HG03571 (cell line): Measurements from ENCODE around the gene AKT2.

Experiments
- ATAC-seq: cut with Tn5 transposase; IDR thresholded peaks from one replicate; pipeline ENCODE4 v1.9.1; 2021; ENCODE audit not compliant: unreplicated experiment

AKT2 gene

DNA sequence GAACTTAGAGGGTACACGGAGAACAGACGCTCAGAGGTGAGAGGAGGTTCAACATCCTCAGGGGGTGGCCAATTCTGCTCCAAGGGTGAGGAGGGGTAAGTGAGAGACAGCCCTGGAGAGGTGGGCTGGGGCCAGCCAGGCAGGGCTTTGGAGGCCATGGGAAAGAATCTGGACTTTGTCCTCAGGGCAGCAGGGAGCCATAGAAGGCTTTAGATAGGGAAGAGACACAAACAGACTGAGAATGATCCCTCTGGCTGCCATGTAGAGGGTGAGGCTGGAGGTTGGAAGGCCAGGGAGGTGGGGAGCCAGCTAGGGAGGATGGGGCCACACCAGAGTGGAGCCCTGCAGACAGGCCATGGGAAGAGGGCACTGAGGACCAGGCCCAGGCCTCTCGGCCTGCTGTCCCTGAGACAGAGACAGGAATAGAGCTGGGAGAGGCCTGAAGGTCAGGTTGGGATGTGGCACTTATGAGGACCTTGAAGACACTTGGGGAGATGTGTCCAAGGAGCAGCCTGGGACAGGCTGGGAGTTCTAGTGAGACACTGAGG, 29.5 kb downstream of the AKT2 start:
- no peak for ATAC-seq

DNA sequence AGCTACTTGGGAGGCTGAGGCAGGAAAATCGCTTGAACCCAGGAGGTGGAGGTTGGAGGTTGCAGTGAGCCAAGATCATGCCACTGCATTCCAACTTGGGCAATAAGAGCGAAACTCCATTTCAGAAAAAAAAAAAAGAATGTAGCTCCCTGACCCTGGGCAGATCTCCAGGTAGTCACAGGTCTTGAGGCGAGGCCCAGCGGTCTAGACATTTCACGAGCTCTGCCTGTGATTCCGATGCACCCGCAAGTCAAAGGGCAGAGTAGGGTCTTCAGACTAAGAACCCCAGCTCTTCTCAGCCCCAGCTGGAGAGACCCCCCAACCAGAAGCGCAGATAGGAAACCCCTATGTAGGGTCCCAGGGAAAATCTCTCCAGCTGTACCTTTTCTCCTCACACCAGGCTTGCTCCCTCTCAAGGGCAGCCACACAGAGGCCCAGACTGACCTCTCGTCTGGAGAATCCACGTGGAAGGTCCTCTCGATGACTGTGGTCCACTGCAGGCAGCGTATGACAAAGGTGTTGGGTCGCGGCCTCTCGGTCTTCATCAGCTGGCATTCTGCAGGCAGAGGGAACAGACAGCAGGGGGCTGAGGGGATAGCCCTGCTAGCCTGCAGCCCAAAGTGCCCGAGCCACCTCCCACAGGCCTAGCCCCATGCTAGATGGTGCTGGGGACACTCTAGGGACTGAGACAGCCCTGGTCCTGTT, 30.3 kb downstream of the AKT2 start:
- ATAC-seq: no peak

DNA sequence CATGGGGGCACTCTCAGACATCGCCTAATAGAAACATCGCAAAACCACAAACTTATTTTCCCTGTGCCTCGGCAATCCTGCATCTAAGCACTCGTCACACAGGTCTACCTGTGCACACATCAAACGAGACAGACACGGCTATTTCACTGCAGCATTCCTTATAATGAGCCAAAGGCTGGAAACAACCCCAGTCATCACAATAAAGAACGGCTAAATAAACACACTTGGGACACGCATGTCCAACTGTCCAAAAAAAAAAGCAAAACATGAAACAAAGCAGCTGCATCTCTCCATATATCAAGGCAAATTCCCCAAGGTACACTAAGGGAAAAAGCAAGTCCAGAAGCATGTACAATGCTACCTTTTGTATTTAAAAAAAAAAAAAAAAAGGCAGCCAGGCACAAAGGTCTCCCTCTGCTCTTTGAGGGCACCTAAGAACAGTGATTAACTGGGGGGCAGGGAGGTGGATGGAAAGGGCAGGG, 31.5 kb downstream of the AKT2 start:
- ATAC-seq: no peak

DNA sequence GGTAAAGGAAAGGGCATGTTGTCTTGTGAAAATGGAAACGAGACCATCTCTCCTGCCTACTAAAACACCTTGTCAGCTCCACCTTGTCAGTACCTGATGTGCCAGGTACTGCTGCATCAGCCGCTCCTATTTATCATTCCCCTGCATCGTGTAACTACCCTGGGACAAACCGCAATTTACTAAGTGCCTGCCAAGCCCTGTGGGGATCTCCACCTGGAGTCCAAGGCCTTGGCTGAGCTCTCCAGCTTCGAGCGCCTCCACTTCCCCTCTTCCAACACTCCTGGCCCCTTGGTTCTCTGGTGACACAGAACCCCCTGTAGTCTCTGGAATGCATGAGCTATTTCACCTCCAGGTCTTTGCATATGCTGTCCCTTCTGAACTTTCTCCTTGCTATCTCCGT, 32.8 kb downstream of the AKT2 start:
- no peak for ATAC-seq

DNA sequence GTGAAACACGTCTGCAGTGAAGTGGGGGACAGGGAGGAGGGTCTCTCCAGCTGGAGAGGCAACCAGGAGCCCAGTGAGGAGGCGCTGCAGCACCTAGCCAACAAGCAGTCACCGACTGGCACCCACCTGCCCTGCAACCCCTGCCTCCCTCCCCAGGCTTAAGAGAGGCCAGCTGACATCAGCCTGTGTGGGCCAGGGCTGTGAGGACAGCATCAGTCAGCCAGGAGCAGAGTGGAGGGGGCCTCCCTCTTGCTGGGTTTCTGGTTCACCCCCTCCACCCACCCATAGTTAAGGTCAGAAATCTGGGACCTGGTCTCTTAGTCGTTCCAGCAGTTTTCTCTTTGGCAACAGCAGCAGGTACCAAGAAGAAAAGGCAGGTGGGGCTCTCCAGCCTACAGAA, 33.2 kb downstream of the AKT2 start:
- ATAC-seq: no peak

DNA sequence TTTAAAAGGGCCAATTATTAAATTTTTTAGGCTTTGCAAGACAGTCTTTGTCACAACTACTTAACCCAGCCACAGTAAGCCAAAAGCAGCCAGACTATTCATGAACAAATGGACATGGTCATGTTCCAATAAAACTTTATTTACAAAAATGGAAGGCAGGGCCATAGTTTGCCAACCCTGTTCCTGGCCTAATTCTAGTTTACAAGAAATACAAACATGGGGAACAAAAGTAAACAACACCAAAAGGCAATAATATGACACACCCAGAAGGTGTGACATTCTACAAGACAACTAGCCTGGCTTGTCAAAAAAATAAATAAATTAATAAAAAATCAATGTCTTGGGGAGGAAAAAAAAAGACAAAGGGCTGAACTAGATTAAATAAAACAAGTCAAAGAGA, 33.9 kb downstream of the AKT2 start:
- no peak for ATAC-seq

DNA sequence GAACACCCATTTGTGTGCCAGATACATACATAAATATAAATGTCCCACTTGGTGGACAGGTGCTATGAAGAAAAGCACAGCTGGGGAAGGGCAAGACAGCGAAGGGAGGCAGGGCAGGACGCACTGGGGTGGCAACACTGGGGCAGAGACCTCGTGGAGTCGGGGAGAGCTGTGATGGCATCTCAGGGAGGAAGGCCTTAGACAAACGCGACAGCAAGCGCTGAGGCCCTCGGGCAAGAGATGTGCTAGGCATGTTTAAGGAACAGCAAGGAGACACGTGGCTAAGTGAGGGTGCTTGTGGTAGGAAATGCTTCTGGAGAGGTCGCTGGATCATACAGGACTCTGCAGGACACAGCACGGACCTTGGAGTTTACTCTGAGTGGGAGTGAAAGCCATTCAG, 35.4 kb downstream of the AKT2 start:
- no peak for ATAC-seq

DNA sequence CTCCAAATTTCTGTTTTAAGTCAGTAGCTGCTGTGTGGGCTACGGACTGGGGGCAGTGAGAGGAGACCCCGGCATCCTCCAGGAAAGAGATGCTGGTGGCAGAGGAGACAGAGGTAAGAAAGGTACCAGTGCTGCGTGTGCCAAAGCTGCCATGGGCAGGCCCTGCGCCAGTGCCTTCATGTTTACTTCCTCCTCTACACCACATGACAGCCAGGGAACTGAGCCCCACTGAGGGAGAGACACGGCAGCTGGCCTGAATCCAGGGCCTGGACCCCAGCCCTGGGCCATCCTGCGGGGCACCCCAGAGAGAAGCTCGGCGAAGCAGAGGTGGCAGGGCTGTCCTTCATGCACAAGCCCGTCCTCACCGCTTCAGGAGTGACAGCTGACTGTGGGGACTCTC, 35.9 kb downstream of the AKT2 start:
- ATAC-seq: no peak

DNA sequence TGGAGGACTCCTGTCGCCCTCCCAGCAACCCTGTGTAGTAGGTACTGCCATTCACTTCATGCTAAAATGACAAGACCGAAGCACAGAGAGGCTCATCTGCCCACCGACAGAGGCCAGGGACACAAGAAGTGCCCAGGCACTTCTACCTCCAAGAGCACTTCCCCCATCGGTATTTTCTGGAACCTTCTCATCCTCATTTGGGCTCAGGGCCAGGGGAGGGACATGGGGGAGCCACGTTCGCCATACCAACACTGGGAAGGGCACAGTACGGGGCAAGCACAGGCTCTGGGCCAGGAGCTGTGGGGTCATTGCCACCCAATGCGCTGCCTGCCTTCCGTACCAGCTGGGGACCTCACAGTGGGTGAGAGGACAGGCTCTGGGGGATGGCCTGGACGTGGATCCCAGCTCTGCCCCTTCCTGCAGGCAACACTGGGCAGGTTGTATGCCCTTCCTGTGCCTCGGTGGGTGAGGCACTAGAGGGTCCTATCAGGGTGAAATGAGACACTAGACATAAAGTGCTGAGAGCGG, 37.3 kb downstream of the AKT2 start:
- ATAC-seq: no peak

DNA sequence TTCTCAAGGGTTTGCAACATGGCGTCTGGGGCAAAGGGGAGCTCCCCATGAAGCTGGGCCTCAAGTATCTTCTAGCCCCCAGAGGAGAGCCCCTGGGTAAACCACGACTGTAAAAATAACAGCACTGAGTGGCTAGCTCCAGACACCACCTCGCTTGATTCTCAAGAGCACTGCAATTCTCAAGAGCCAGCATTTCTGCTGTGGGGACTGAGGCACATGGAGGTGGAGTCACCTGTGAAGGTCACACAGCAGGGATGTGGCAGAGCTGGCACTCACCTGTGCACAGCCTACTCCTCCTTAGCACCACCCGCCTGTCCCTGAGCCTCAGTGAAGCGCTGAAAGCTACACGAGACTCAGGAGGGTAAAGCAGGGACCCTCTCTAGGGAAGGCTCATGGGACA, 38.0 kb downstream of the AKT2 start:
- ATAC-seq: no peak

DNA sequence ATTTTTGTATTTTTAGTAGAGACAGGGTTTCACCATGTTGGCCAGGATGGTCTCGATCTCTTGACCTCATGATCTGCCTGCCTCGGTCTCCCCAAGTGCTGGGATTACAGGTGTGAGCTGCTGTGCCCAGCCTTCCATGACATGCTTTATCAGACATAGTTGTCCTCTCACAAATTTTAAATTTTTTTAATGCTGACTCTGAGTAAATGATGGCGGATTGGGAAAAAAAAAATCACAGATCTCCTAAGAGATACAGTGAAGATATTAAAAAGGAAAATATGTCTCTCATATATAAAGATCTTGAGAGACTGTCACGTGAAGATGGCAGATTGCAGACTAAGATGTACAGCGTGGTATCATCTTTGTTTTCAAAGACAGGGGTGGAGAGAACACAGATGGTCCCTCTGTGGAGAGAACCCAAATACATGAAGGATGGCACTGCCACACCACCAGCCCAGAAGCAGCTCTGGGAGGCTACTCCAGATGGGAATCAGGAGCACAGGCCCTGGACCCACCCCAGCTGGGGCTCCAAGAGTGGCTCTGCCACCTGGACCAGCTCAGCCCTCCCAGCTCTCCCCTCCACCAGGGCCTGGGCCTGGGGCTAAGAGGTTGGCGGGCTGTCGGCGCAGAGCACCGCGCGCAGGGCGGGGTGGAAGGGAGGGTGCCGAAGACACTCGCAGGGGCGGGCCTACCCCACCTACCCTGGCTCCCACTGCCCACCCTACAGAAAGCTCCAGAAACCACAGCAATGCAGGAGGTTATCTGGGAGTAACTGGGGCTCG, 38.7 kb downstream of the AKT2 start:
- no peak for ATAC-seq

DNA sequence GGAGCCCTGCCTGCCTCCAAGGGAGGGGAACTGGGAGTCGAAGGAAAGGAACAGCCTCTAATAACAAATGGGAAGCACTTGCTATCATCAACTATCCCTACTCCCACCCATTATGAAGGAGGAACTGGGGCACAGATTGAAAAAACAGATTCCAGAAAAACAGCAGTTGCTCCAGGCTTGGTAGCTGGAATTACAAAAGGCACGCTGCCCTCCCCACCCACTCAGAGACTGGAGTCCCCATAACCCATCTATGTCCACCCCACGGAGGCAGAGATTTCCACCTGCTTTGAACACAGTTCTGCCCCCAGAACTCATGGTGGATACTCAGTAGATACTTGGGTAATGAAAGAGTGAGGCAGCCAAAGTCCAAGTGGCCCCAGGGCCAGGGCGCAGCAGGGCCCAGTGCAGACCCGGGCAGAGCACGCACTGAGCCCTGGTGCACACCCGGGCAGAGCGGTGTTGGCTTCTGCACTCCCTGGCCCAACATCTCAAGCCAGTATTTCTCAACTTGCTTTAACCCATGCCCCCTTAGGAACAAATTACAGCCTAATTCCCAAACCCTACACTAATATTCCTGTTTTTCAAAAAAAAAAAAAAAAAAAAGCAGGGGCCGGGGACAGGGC, 39.5 kb downstream of the AKT2 start:
- ATAC-seq: no peak

DNA sequence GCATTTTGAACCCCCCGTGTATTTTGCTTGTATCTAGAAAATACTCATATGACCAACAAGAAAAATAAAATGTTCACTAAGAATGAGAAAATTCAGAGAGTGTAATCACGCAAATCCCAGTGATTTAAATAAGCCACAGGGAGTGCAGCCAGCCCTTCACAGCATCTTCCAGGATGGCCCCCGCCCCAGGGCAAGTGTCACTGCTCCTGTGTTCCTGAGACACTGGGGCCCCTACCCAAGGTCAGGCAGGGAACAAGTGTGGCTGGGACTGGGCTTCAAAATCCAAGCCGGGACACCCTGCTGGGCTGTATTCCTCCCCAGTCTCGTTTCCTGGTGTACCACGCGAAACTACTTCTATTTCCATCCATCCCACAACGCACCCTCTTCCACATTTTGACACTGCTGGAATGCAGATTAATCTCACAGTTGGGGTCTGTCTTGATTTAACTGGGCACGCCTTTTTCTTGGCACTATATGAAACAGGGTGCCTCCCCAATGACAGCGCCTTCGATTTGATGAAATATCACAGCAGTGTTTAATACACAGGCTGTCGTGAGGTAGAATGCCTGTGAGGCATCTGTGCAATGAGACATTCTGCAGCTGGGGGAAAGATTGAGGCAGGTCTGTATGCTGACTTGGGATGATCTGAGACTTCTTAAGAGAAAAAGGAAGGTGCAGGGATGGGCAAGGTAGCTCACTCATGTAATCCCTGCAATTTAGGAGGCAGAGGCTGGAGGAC, 40.4 kb downstream of the AKT2 start:
- ATAC-seq: no peak

DNA sequence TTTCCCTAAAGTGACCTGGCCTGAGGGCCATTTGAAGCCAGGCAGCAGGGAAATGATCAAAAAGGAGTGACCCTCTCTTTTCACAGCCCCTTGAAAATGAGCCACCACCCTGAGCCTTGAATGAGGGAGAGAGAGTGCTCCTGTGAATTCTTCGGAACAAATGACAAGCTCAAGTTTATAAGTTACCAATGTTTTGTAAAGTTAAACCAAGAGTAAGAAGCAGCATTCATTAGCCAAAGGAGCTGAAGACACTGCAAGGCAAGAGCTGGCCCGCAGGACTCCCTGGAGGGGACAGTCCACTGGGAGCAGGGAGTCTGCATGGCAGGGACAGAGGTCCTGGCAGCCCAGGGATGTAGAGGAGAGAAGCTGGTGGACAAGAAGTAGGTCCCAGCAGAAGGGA, 42.0 kb downstream of the AKT2 start:
- ATAC-seq: no peak

DNA sequence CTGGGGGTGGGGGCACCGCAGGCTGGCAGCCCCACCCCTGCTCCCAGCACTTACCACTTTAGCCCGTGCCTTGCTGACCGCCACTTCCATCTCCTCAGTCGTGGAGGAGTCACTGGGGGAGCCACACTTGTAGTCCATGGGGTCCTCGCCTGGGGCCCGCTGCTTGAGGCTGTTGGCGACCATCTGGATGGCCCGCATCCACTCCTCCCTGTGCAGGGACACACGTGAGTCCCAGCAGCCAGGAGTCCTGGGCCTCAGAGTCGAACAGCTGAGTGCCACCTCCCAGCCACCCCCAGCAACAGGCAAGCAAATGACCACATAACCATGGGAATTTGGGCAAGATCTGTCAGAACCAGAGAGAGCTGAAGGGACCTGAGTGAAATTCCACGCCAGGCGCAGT, 42.7 kb downstream of the AKT2 start:
- ATAC-seq: no peak

DNA sequence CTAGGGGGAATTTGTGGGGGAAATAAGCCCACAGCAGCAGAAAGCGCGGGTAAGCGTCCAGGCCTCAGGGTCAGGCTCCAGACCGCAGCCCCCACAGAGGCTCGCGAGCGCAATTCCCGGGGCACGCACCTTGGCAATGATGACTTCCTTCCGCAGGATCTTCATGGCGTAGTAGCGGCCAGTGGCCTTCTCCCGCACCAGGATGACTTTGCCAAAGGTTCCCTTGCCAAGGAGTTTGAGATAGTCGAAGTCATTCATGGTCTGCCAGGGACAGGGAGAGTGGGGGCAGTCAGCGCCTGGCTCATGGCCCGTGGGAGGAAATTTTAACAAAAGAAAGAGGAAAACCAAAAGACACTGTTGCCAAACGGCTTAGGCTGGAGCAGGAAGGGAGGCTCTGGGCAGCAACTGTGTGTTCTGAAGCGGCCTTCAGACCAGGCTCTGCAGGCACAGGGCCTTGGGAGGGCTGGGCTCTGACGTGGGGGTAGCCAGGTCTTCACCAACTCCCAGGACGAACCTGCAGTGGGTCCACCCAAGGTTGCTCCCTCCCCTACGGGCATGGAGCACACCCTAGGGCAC, 43.2 kb downstream of the AKT2 start:
- ATAC-seq: no peak

DNA sequence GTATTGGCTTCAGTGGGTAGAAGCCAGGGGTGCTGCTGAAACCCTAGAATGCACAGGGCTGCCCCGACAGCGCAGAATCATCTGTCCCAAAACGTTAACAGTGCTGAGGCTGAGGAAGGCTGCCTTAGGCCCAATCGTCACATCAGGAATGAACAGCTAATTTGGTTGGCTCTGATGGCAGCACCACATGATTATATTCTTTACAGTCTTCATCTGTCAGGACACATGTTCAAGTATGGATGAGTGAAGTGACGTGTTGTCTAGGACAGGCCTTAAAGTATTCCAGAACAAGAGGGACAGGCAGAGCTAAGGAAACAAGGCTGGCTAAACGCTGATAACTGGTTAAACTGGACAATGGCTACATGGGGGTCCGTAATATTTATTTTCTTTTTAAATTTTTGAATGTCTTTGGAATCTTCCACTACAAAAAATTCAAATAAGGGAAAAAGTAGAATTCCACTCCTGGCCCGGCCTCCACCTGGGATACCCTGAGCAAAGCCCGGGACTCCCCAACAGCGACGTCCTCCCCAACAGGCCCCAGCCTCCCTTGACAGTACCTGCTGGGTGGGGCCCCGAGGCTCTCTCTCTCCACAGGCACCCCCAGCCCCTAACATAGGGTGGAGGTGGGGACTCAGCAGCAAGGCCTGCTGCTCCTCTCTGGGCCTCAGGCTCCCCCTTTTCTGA, 43.9 kb downstream of the AKT2 start:
- no peak for ATAC-seq

DNA sequence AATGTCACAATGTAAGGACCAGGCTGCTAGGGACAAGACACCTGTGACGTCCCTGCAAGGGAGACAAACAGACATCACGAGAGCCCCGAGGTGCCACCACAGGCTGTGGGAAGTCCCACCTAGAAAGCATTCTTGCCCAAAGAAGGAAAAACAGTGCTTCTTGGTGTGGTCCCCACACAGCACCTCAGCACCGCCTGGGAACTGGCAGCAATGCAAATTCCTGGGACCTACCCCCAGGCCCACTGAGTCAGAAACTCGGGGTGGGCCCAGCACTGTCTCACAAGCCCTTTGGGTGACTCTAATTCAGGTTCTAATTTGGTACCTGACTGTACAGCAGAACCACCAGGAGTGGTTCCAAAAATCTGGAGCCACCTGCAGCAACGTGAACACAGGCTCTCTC, 44.8 kb downstream of the AKT2 start:
- ATAC-seq: no peak

DNA sequence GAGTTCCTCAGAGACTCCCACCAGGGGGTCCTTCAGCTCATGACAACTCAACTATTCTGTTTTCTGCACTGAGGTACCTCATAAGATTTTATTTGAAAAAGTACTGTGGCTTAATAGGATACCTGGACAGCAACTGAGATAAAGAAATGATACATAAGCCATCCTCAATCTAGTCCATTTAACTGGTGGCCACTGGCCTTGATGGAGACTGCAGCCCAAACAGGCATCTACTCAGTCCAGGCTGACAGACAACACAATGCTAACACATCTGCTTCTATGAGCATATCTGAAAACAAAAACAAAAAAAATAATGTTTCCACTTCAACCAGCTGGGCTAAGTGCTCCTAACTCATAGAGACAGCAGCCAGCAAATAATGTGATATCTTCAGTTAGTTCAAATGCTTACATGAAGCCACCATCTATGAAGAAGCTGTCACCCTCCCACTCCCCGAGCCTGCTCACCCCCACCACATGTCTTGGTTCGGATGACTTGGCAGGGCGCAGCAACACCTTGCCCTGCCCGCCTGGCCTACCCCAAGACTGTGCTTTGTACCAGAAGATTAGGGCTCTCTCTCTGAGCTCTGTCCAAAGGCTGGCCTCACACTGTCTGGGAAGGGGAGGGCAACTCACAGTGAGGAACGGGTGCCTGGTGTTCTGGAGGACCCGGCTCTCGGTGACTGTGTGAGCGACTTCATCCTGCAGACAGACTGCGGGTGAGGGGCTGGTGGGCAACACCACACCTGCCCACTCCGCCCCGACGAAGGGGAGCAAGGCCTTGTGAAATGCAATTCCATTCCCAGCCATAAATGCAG, 45.5 kb downstream of the AKT2 start:
- ATAC-seq: no peak
